ENCODE measurements around the gene PNN.
"Not testable (repeated sequence)": the region's sequence is repeated elsewhere in the genome, so short reads cannot be mapped to it uniquely, and the experiment has no call there.

PNN gene

GRCh38 chr14:39174560-39175444 is at the start of gene PNN:
Gene PNN, plus strand, starts transcription at chr14:39175254. Its CDS starts 26 bp downstream, at chr14:39175280.
- peak within 1 kb of the TSS; percentile 99 for H3K9ac ChIP-seq (ENCODE audit: low read depth, low read length)
- H3K4me3 ChIP-seq (ENCODE audit: low read length), result peak within 1 kb of the TSS; percentile 98
- H3K9me3 ChIP-seq (ENCODE audit: insufficient read depth, low read depth, low read length), result no peaks in the 10 kb centered on the region
- H3K27me3 ChIP-seq (ENCODE audit: insufficient read depth, low read length), result no peaks in the 10 kb centered on the region
- peaks cover 42% of the 10 kb centered on the region for H3K36me3 ChIP-seq (ENCODE audit: insufficient read depth, low read depth, low read length)
- peak within 1 kb of the TSS; percentile 97 for H3K27ac ChIP-seq (ENCODE audit: low read length)
- H3K4me1 ChIP-seq (ENCODE audit: insufficient read depth, low read length), result peaks cover 8% of the 10 kb centered on the region; the same call in 1 of the 2 replicates

GRCh38 chr14:39137835-39138234 is 37.2 kb upstream of the PNN start:
- not testable (repeated sequence) for H3K4me1 ChIP-seq (ENCODE audit: insufficient read depth, low read length); H3K27me3 ChIP-seq (ENCODE audit: insufficient read depth, low read length); H3K4me3 ChIP-seq (ENCODE audit: low read length); H3K27ac ChIP-seq (ENCODE audit: low read length); H3K9ac ChIP-seq (ENCODE audit: low read depth, low read length)
- Histone ChIP-seq H3K36me3 (ENCODE audit: insufficient read depth, low read depth, low read length) (peaks cover 64% of the 10 kb centered on the region), H3K9me3 (ENCODE audit: insufficient read depth, low read depth, low read length) (peaks cover 15% of the 10 kb centered on the region)

GRCh38 chr14:39138440-39138839 is 36.6 kb upstream of the PNN start:
- no peaks in the 10 kb centered on the region for H3K27me3 ChIP-seq (ENCODE audit: insufficient read depth, low read length)
- no peak overlapping the region for H3K27ac ChIP-seq (ENCODE audit: low read length)
- peaks cover 61% of the 10 kb centered on the region for H3K36me3 ChIP-seq (ENCODE audit: insufficient read depth, low read depth, low read length)
- H3K4me1 ChIP-seq (ENCODE audit: insufficient read depth, low read length), result no peaks in the 10 kb centered on the region
- H3K9ac ChIP-seq (ENCODE audit: low read depth, low read length), result no peak overlapping the region
- H3K4me3 ChIP-seq (ENCODE audit: low read length), result no peak overlapping the region
- peaks cover 15% of the 10 kb centered on the region for H3K9me3 ChIP-seq (ENCODE audit: insufficient read depth, low read depth, low read length)

- Histone ChIP-seq H3K4me1 (ENCODE audit: insufficient read depth, low read length) (no peaks in the 10 kb centered on the region), H3K9ac (ENCODE audit: low read depth, low read length) (no peak overlapping the region), H3K36me3 (ENCODE audit: insufficient read depth, low read depth, low read length) (peaks cover 44% of the 10 kb centered on the region), H3K27me3 (ENCODE audit: insufficient read depth, low read length) (no peaks in the 10 kb centered on the region), H3K9me3 (ENCODE audit: insufficient read depth, low read depth, low read length) (peaks cover 15% of the 10 kb centered on the region), H3K4me3 (ENCODE audit: low read length) (no peak overlapping the region), H3K27ac (ENCODE audit: low read length) (no peak overlapping the region)
Observed at GRCh38 chr14:39140170-39140569, 34.9 kb upstream of the PNN start.

- H3K27me3 ChIP-seq (ENCODE audit: insufficient read depth, low read length); H3K4me1 ChIP-seq (ENCODE audit: insufficient read depth, low read length); H3K9ac ChIP-seq (ENCODE audit: low read depth, low read length); H3K4me3 ChIP-seq (ENCODE audit: low read length); H3K27ac ChIP-seq (ENCODE audit: low read length): not testable (repeated sequence)
- Histone ChIP-seq H3K9me3 (ENCODE audit: insufficient read depth, low read depth, low read length) (peaks cover 15% of the 10 kb centered on the region), H3K36me3 (ENCODE audit: insufficient read depth, low read depth, low read length) (peaks cover 31% of the 10 kb centered on the region)
Observed at GRCh38 chr14:39141623-39142022, 33.4 kb upstream of the PNN start.

- H3K9me3 ChIP-seq (ENCODE audit: insufficient read depth, low read depth, low read length), result peaks cover 15% of the 10 kb centered on the region
- H3K36me3 ChIP-seq (ENCODE audit: insufficient read depth, low read depth, low read length), result peaks cover 21% of the 10 kb centered on the region
- H3K4me1 ChIP-seq (ENCODE audit: insufficient read depth, low read length); H3K27ac ChIP-seq (ENCODE audit: low read length); H3K9ac ChIP-seq (ENCODE audit: low read depth, low read length); H3K4me3 ChIP-seq (ENCODE audit: low read length); H3K27me3 ChIP-seq (ENCODE audit: insufficient read depth, low read length): not testable (repeated sequence)
Observed at GRCh38 chr14:39143226-39143625, 31.8 kb upstream of the PNN start.

- Histone ChIP-seq H3K27ac (ENCODE audit: low read length) (no peak overlapping the region), H3K9ac (ENCODE audit: low read depth, low read length) (no peak overlapping the region), H3K36me3 (ENCODE audit: insufficient read depth, low read depth, low read length) (peaks cover 33% of the 10 kb centered on the region), H3K9me3 (ENCODE audit: insufficient read depth, low read depth, low read length) (peaks cover 15% of the 10 kb centered on the region), H3K4me1 (ENCODE audit: insufficient read depth, low read length) (no peaks in the 10 kb centered on the region), H3K4me3 (ENCODE audit: low read length) (no peak overlapping the region), H3K27me3 (ENCODE audit: insufficient read depth, low read length) (no peaks in the 10 kb centered on the region)
Observed at GRCh38 chr14:39145266-39145966, 29.6 kb upstream of the PNN start.

GRCh38 chr14:39154594-39155189 is 20.4 kb upstream of the PNN start:
- H3K4me3 ChIP-seq (ENCODE audit: low read length), result no peak overlapping the region
- H3K9me3 ChIP-seq (ENCODE audit: insufficient read depth, low read depth, low read length), result no peaks in the 10 kb centered on the region
- H3K36me3 ChIP-seq (ENCODE audit: insufficient read depth, low read depth, low read length), result peaks cover 56% of the 10 kb centered on the region
- no peak overlapping the region for H3K9ac ChIP-seq (ENCODE audit: low read depth, low read length)
- H3K4me1 ChIP-seq (ENCODE audit: insufficient read depth, low read length), result no peaks in the 10 kb centered on the region
- no peak overlapping the region for H3K27ac ChIP-seq (ENCODE audit: low read length)
- no peaks in the 10 kb centered on the region for H3K27me3 ChIP-seq (ENCODE audit: insufficient read depth, low read length)

GRCh38 chr14:39157491-39157890 is 17.6 kb upstream of the PNN start:
- Histone ChIP-seq H3K27ac (ENCODE audit: low read length) (no peak overlapping the region), H3K4me1 (ENCODE audit: insufficient read depth, low read length) (no peaks in the 10 kb centered on the region), H3K9me3 (ENCODE audit: insufficient read depth, low read depth, low read length) (no peaks in the 10 kb centered on the region), H3K36me3 (ENCODE audit: insufficient read depth, low read depth, low read length) (peaks cover 53% of the 10 kb centered on the region), H3K27me3 (ENCODE audit: insufficient read depth, low read length) (no peaks in the 10 kb centered on the region), H3K4me3 (ENCODE audit: low read length) (no peak overlapping the region), H3K9ac (ENCODE audit: low read depth, low read length) (no peak overlapping the region)

GRCh38 chr14:39158222-39158858 is 16.7 kb upstream of the PNN start:
- Histone ChIP-seq H3K9me3 (ENCODE audit: insufficient read depth, low read depth, low read length) (no peaks in the 10 kb centered on the region), H3K27me3 (ENCODE audit: insufficient read depth, low read length) (no peaks in the 10 kb centered on the region), H3K9ac (ENCODE audit: low read depth, low read length) (no peak overlapping the region), H3K4me3 (ENCODE audit: low read length) (no peak overlapping the region), H3K36me3 (ENCODE audit: insufficient read depth, low read depth, low read length) (peaks cover 49% of the 10 kb centered on the region), H3K27ac (ENCODE audit: low read length) (no peak overlapping the region), H3K4me1 (ENCODE audit: insufficient read depth, low read length) (no peaks in the 10 kb centered on the region)

GRCh38 chr14:39160494-39160893 is 14.6 kb upstream of the PNN start:
- peaks cover 36% of the 10 kb centered on the region for H3K36me3 ChIP-seq (ENCODE audit: insufficient read depth, low read depth, low read length)
- H3K27me3 ChIP-seq (ENCODE audit: insufficient read depth, low read length), result no peaks in the 10 kb centered on the region
- no peak overlapping the region for H3K9ac ChIP-seq (ENCODE audit: low read depth, low read length)
- H3K27ac ChIP-seq (ENCODE audit: low read length), result no peak overlapping the region
- no peaks in the 10 kb centered on the region for H3K4me1 ChIP-seq (ENCODE audit: insufficient read depth, low read length)
- H3K4me3 ChIP-seq (ENCODE audit: low read length), result no peak overlapping the region
- H3K9me3 ChIP-seq (ENCODE audit: insufficient read depth, low read depth, low read length), result no peaks in the 10 kb centered on the region
